Activated naive CD8-positive, alpha-beta T cell treated with anti-CD3 and anti-CD28 coated beads, Interleukin-2, amount 50 U/mL, for 24 hours (primary cell): ENCODE results near the gene SLX4IP.
"Not testable (repeated sequence)": the region's sequence is repeated elsewhere in the genome, so short reads cannot be mapped to it uniquely, and the experiment has no call there.

Source experiments
- ATAC-seq: fragments of 150-1000 bp; cut with Tn5 transposase; one replicate; pipeline ENCODE4 v1.10.0; 2021
- DNase-seq: peaks from one replicate; pipeline ENCODE4 v3.0.0; 2021
- H3K27ac Mint-ChIP-seq: one replicate; pipeline ENCODE4 v1.8.0; 2021; ENCODE audit warnings: mild to moderate bottlenecking, mixed read lengths
- H3K27me3 Mint-ChIP-seq: one replicate; pipeline ENCODE4 v1.8.0; 2021; ENCODE audit warnings: mixed read lengths
- H3K36me3 Mint-ChIP-seq: one replicate; pipeline ENCODE4 v1.8.0; 2021; ENCODE audit warnings: low read depth, mixed read lengths
- H3K4me1 Mint-ChIP-seq: one replicate; pipeline ENCODE4 v1.8.0; 2021; ENCODE audit warnings: mixed read lengths
- H3K4me3 Mint-ChIP-seq: one replicate; pipeline ENCODE4 v1.8.0; 2021; ENCODE audit warnings: mild to moderate bottlenecking, moderate library complexity, mixed read lengths
- H3K9me3 Mint-ChIP-seq: one replicate; pipeline ENCODE4 v1.8.0; 2021; ENCODE audit warnings: mixed read lengths

SLX4IP gene

DNA sequence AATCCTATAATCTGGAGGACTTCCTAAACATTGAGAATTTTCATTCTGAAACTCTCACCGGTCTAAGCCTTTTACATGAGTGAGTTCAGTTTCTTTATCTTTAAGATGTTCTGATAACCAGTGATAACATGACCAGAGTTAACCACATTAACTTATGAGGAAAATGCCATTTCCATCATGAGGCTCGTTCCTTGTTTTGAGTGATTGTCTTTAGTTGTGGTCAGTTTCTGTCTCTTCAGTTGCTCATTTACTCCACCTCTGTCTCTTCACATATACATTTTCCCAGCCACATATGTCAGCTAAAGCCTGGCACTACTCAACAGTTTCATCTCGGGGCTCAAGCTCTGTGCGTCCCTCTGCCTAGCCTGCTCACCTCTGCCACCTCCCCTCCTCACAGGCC lies 168.3 kb downstream of the SLX4IP start:
- no peak overlapping the region for H3K4me3 Mint-ChIP-seq
- ATAC-seq = peak; percentile 77
- peak; percentile 18 for DNase-seq
- peaks cover 20% of the 10 kb centered on the region for H3K36me3 Mint-ChIP-seq
- no peaks in the 10 kb centered on the region for H3K9me3 Mint-ChIP-seq
- H3K27ac Mint-ChIP-seq = peak overlapping the region; percentile 44
- peaks cover 39% of the 10 kb centered on the region for H3K4me1 Mint-ChIP-seq
- H3K27me3 Mint-ChIP-seq = no peaks in the 10 kb centered on the region

- H3K27ac Mint-ChIP-seq = peak overlapping the region; percentile 44
- DNase-seq (no peak), ATAC-seq (no peak)
- H3K9me3 Mint-ChIP-seq = no peaks in the 10 kb centered on the region
- H3K4me1 Mint-ChIP-seq = peaks cover 30% of the 10 kb centered on the region
- peaks cover 15% of the 10 kb centered on the region for H3K36me3 Mint-ChIP-seq
- H3K27me3 Mint-ChIP-seq = no peaks in the 10 kb centered on the region
- H3K4me3 Mint-ChIP-seq = no peak overlapping the region
Observed at GRCh38 chr20:10603971-10604864, 169.1 kb downstream of the SLX4IP start.

GRCh38 chr20:10604865-10605440 lies 169.8 kb downstream of the SLX4IP start:
- Mint-ChIP-seq H3K4me1 (peaks cover 28% of the 10 kb centered on the region), H3K4me3 (no peak overlapping the region), H3K36me3 (peaks cover 15% of the 10 kb centered on the region), H3K27ac (no peak overlapping the region), H3K9me3 (no peaks in the 10 kb centered on the region), H3K27me3 (no peaks in the 10 kb centered on the region)
- no peak for DNase-seq
- no peak for ATAC-seq

DNA sequence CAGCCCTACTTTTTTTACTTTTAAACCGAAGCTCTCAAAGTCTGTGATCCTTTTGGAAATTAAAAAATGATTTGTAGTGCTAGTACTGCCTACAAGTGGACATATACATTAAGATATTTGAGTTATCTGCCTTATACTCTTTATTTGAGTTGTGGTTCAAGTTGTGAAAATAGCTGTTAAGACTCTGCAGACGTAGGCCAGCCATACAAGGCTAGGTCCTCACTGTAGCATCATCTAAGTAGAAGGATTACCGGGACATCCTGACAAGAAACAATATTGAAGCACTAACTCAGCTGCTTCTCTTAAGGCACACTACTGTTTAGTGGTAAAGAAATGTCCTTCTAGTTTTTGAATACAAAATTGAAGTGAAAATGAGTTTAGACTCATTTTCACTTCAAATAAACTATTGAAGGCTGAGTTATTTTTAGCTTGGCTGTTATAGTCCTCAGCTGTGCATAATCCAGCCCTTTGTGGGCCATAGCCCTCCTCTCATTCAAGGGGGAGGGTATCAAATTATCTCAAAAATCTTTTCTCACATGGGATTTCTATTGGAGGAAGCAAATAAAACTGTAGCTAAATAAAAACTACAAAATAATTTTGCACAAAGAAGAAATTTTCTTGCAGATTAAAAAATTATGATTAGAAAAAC lies 170.6 kb downstream of the SLX4IP start:
- Mint-ChIP-seq H3K36me3 (peaks cover 15% of the 10 kb centered on the region), H3K4me1 (peaks cover 28% of the 10 kb centered on the region), H3K27me3 (no peaks in the 10 kb centered on the region), H3K9me3 (no peaks in the 10 kb centered on the region), H3K4me3 (no peak overlapping the region), H3K27ac (no peak overlapping the region)
- DNase-seq = no peak
- no peak for ATAC-seq

GRCh38 chr20:10609276-10609675 lies 174.2 kb downstream of the SLX4IP start:
- H3K4me3 Mint-ChIP-seq = no peak overlapping the region
- H3K36me3 Mint-ChIP-seq = peaks cover 18% of the 10 kb centered on the region
- H3K27me3 Mint-ChIP-seq = no peaks in the 10 kb centered on the region
- no peaks in the 10 kb centered on the region for H3K9me3 Mint-ChIP-seq
- peaks cover under 1% of the 10 kb centered on the region for H3K4me1 Mint-ChIP-seq
- DNase-seq (no peak), ATAC-seq (no peak)
- H3K27ac Mint-ChIP-seq = no peak overlapping the region

DNA sequence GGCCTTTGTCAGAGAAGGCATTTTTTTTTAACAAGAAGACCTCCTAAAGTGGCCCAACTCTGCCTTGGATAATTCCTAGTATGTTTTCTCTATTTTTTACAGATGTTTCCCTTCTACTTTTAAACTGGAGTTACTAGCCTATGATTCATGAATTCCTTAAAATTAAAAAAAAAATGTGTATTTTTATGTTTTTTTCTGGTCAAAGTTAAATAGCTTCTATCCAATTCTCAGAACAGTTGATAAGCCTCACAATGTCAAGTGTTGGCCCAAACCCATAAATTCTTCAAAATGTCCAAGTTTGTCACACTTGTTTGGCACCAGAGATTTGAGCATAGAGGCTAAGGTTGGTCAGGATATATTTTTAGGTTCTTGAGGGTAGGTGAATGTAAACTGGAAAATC lies 174.7 kb downstream of the SLX4IP start:
- no peaks in the 10 kb centered on the region for H3K4me1 Mint-ChIP-seq
- H3K27ac Mint-ChIP-seq = no peak overlapping the region
- peaks cover 18% of the 10 kb centered on the region for H3K36me3 Mint-ChIP-seq
- H3K4me3 Mint-ChIP-seq = no peak overlapping the region
- no peak for DNase-seq
- no peaks in the 10 kb centered on the region for H3K27me3 Mint-ChIP-seq
- ATAC-seq = no peak
- no peaks in the 10 kb centered on the region for H3K9me3 Mint-ChIP-seq

GRCh38 chr20:10610251-10610650 lies 175.1 kb downstream of the SLX4IP start:
- H3K9me3 Mint-ChIP-seq = no peaks in the 10 kb centered on the region
- H3K4me3 Mint-ChIP-seq = no peak overlapping the region
- peaks cover 20% of the 10 kb centered on the region for H3K36me3 Mint-ChIP-seq
- DNase-seq = no peak
- H3K27ac Mint-ChIP-seq = no peak overlapping the region
- H3K27me3 Mint-ChIP-seq = no peaks in the 10 kb centered on the region
- ATAC-seq = no peak
- H3K4me1 Mint-ChIP-seq = no peaks in the 10 kb centered on the region

DNA sequence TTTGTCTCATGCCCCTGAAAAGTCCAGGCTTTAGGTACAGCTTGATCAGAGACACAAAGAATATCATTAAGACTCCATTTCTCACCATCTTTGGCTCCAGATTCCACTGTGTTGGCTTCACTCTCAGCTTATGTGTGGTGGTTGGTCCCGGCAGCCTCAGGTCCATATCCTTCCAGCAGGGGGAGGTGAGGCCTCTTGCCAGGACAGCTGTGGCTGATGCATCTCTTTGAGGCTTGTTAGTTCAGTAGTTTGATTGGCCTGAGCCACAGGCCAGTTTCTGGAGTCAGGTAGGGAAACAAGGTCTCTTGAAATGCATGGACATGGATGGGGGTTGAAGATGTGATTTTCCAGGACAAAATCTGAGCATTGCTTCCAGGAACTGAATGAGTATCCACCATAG lies 176.3 kb downstream of the SLX4IP start:
- Mint-ChIP-seq H3K9me3 (no peaks in the 10 kb centered on the region), H3K4me3 (no peak overlapping the region), H3K27ac (no peak overlapping the region), H3K36me3 (peaks cover 24% of the 10 kb centered on the region), H3K27me3 (no peaks in the 10 kb centered on the region), H3K4me1 (no peaks in the 10 kb centered on the region)
- ATAC-seq (peak; percentile 63), DNase-seq (no peak)

- not testable (repeated sequence) for H3K4me1 Mint-ChIP-seq, H3K27me3 Mint-ChIP-seq, H3K27ac Mint-ChIP-seq, H3K4me3 Mint-ChIP-seq, DNase-seq, ATAC-seq, H3K9me3 Mint-ChIP-seq
- peaks cover 19% of the 10 kb centered on the region for H3K36me3 Mint-ChIP-seq
Observed at GRCh38 chr20:10613426-10613825, 178.3 kb downstream of the SLX4IP start.

DNA sequence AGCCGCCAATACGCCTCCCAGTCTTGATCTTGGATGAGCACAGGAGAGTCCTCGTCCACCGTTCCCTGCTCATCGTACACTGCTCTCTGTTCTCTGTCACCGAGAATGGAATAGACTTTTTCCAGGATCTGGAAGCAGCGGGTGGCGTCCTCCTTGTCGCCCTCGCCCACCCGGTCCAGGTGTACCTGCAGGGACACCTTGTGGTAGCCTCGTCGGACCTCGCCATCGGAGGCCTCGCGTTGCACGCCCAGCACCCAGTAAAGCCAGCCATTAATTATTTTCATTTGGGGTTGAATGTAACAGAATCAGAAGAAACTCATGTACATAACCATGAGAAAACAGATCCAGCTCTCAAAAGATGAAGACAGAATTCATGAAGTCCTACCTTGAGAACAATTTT lies 178.8 kb downstream of the SLX4IP start:
- ATAC-seq (no peak), DNase-seq (no peak)
- H3K4me3 Mint-ChIP-seq = no peak overlapping the region
- no peak overlapping the region for H3K27ac Mint-ChIP-seq
- H3K4me1 Mint-ChIP-seq = no peaks in the 10 kb centered on the region
- H3K9me3 Mint-ChIP-seq = no peaks in the 10 kb centered on the region
- H3K27me3 Mint-ChIP-seq = no peaks in the 10 kb centered on the region
- H3K36me3 Mint-ChIP-seq = peaks cover 19% of the 10 kb centered on the region

DNA sequence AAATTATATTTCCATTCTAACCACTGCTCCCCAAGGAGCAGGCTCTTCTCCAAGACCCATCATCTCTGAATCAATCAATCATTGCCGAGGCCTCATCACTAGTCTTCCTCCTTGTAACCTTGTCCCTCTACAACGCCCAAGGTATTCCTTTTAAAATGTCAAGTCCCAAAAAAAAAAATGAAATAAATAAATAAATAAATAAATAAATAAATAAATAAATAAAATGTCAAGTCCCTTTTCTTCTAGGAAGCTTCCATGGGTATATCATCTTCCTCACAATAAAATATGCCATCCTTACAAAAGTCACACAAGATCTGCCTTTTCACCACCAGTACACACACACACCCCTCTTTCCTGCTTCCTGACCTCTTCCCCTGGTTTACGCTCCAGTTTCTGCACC lies 181.1 kb downstream of the SLX4IP start:
- Mint-ChIP-seq H3K27ac (no peak overlapping the region), H3K4me1 (no peaks in the 10 kb centered on the region), H3K36me3 (peaks cover 19% of the 10 kb centered on the region)

DNA sequence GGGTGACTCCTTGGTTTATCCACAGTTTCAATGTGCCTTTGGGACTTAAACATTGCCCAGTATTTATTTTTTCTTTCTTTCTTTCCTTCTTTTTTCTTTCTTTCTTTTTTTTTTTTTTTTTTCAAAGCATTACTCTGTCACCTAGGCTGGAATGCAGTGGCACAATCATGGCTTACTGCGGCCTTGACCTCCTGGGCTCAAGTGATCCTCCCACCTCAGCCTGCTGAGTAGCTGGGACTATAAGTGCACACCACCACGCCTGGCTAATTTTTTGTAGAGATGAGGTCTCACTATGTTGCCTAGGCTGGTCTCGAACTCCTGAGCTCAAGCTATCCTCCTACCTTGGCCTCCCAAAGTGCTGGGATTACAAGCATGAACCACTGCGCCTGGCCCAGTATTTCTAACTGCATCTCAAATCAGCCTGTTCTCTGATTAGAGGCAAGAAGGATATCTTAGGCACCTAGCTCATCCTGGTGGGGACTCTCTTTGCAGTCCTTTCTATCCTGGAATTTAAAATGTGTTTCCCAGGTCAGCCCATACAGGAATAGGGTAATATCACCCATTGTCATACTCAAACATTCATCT lies 182.5 kb downstream of the SLX4IP start:
- not testable (repeated sequence) for H3K9me3 Mint-ChIP-seq, H3K4me3 Mint-ChIP-seq, H3K27me3 Mint-ChIP-seq, H3K4me1 Mint-ChIP-seq, ATAC-seq, DNase-seq, H3K27ac Mint-ChIP-seq
- H3K36me3 Mint-ChIP-seq = peaks cover 13% of the 10 kb centered on the region

More for the DNA sequence above, 181.1 kb downstream of the SLX4IP start:
- Mint-ChIP-seq H3K9me3 (no peaks in the 10 kb centered on the region), H3K27me3 (no peaks in the 10 kb centered on the region), H3K4me3 (no peak overlapping the region)
- DNase-seq (no peak), ATAC-seq (no peak)

GRCh38 chr20:10618611-10619245 lies 183.6 kb downstream of the SLX4IP start:
- Mint-ChIP-seq H3K9me3 (no peaks in the 10 kb centered on the region), H3K4me1 (no peaks in the 10 kb centered on the region), H3K36me3 (peaks cover 11% of the 10 kb centered on the region), H3K27me3 (no peaks in the 10 kb centered on the region), H3K27ac (no peak overlapping the region), H3K4me3 (no peak overlapping the region)
- ATAC-seq = no peak
- DNase-seq = no peak

DNA sequence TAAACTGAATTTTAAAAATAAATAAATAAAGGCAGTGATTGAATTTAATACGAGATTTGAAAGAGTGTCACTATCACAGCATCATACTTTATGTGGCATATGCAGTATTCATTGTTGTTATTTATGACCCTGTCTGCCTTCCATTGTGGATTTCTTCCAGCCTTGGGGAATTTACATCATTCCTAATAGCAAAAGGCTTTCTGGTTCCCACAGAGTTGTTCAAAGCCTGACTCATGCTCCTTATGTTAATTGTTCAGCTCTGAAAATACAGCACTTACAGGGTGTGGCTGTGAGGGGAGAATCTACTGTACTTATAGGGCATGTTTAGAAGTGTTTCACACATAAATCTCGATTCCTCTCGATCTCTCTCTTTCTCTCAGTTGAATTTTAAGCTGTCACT lies 184.3 kb downstream of the SLX4IP start:
- Mint-ChIP-seq H3K4me3 (no peak overlapping the region), H3K4me1 (no peaks in the 10 kb centered on the region), H3K9me3 (no peaks in the 10 kb centered on the region), H3K27ac (no peak overlapping the region), H3K27me3 (no peaks in the 10 kb centered on the region), H3K36me3 (peaks cover 16% of the 10 kb centered on the region)
- ATAC-seq (no peak), DNase-seq (no peak)
